K562 treated with DMSO at 1 percent for 12 hours (cell line): ENCODE measurements around the gene NAALAD2. TPM values are rescaled to one million over a fixed set of nuclear protein-coding genes. Genes with fewer than 3 reads are reported as not detected.

Source experiments
- total RNA-seq: library from RNA; unstranded; fragments of 300-600 nt; gene quantifications from 2 replicates; pipeline ENCODE4 v1.2.3, GENCODE V29; 2022; ENCODE audit not compliant: insufficient read depth

The NAALAD2 gene
- 0.23 and 0.94 TPM in 2 replicates for total RNA-seq

DNA sequence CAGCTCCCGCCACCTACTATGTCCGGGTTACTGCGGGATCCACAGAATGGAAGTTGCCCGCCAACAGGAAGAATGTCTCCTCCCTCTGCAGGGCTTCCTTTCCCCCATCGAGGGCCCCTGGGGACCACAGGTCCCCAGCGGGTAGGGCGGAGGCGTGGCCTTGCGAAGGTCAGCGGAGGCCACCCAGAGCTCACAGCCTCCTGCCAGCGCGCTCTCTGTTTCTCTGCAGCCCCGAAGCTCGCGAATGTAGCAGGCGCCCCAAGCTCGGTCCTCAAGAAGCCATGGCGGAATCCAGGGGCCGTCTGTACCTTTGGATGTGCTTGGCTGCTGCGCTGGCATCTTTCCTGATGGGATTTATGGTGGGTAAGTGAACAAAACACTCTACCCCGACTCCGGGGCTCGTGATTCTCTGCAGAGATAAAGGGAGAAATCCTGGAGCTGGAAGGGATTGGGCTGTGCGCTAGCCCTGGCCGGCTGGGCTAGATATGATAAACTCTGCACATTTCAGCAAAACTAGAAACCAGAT lies at the start of gene NAALAD2:
Gene NAALAD2 (plus strand): TSS at position 186 of the 526 bp plus-strand sequence. CDS start 96 bp downstream, at position 282.

GRCh38 chr11:90085650-90086049 lies 48.8 kb upstream of the NAALAD2 start, which contains the start of gene UBTFL1:
UBTFL1 (plus strand) TSS chr11:90085950; CDS start chr11:90085950, 0 bp downstream.

GRCh38 chr11:90222459-90223247 lies 88.2 kb downstream of the NAALAD2 start, which contains the start of gene CHORDC1:
CHORDC1 (minus strand) TSS chr11:90223049; CDS start chr11:90222954, 95 bp downstream.

Other genes with a start within 250 kb of the NAALAD2 start
- not detected in 2 replicates for gene TRIM49D1, start 212.4 kb upstream of the NAALAD2 start, total RNA-seq
- not detected in 2 replicates for gene TRIM49D2, start 210.6 kb upstream of the NAALAD2 start, total RNA-seq
- not detected in 2 replicates for gene TRIM64, start 168.6 kb upstream of the NAALAD2 start, total RNA-seq
- gene TRIM49C, start 103.6 kb upstream of the NAALAD2 start, total RNA-seq = not detected in 2 replicates
- not detected in 2 replicates for gene UBTFL1, start 48.7 kb upstream of the NAALAD2 start, total RNA-seq
- 24.5 and 35.2 TPM in 2 replicates for gene CHORDC1, start 88.4 kb downstream of the NAALAD2 start, total RNA-seq